Sigmoid colon (tissue), 4 donors: Measurements from ENCODE around the gene GRID1.

Source experiments
- EP300 ChIP-seq, 4 donors: sonication (generic); formaldehyde crosslinking; IDR thresholded peaks; one replicate each; pipeline ENCODE4 v1.6.1; 2017; ENCODE audit warnings: antibody characterized with exemption in 4 of 4
- POLR2AphosphoS5 ChIP-seq, 4 donors: sonication (generic); formaldehyde crosslinking; IDR thresholded peaks; one replicate each; pipeline ENCODE4 v1.6.1; 2017; ENCODE audit warnings: antibody characterized with exemption in 4 of 4
- TF ChIP-seq, protein P1 (sequence below), 4 experiments: fragments of 450-650 bp in 3 of 4; fragments of 200-600 bp in 1 of 4; IDR thresholded peaks; one replicate each; pipeline ENCODE4 v1.5.1; 2016 to 2019; ENCODE audit warnings: antibody characterized with exemption in 4 of 4, mild to moderate bottlenecking in 3 of 4, moderate library complexity in 2 of 4

DNA sequence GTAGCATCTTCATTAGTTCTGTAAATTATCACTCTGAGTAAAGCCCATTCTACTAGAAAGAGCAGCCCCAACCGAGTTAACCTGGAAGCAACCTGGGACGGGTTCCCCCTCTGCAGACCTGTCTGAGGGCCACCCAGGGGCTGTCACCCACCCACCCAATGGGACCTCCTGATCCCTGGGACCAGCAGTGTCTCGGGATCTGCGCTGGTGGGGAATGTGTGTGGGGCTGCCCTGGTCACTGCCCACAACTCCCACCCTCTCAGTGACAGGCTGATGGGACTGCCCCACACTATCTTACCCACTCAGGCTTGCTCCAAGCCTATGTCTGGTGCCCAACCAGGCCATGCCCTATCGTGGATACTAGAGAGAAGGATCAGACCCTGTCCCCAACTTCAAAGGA, 215.0 kb downstream of the GRID1 start:
- TF ChIP-seq, protein P1, sequence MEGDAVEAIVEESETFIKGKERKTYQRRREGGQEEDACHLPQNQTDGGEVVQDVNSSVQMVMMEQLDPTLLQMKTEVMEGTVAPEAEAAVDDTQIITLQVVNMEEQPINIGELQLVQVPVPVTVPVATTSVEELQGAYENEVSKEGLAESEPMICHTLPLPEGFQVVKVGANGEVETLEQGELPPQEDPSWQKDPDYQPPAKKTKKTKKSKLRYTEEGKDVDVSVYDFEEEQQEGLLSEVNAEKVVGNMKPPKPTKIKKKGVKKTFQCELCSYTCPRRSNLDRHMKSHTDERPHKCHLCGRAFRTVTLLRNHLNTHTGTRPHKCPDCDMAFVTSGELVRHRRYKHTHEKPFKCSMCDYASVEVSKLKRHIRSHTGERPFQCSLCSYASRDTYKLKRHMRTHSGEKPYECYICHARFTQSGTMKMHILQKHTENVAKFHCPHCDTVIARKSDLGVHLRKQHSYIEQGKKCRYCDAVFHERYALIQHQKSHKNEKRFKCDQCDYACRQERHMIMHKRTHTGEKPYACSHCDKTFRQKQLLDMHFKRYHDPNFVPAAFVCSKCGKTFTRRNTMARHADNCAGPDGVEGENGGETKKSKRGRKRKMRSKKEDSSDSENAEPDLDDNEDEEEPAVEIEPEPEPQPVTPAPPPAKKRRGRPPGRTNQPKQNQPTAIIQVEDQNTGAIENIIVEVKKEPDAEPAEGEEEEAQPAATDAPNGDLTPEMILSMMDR (IDR thresholded peaks at IDR 0.05): no peak
- TF ChIP-seq EP300 (IDR thresholded peaks at IDR 0.05) (no peak), POLR2AphosphoS5 (IDR thresholded peaks at IDR 0.05) (no peak)
